ENCODE data around the gene CD47.

- TF ChIP-seq EZH2phosphoT487 (IDR thresholded peaks at IDR 0.05; ENCODE audit: borderline replicate concordance): no peak
- no peak for TF ChIP-seq EZH2 (IDR thresholded peaks at IDR 0.05)
These were observed 55.1 kb downstream of the CD47 start for GRCh38 chr3:108035751-108036150.
